Upper lobe of left lung (tissue), 4 donors: ENCODE data around the gene STRBP.

Experiments
- EP300 ChIP-seq, 4 donors: sonication (generic); formaldehyde crosslinking; IDR thresholded peaks; one replicate each; pipeline ENCODE4 v1.5.1; 2017; ENCODE audit warnings: antibody characterized with exemption in 4 of 4, control low read depth in 2 of 4
- TF ChIP-seq, protein P1 (sequence below), 6 experiments: fragments of 450-650 bp in 4 of 6; fragments of 200-600 bp in 2 of 6; sonication (generic) in 2 of 6; IDR thresholded peaks; one replicate each; pipeline ENCODE4 v1.5.1; 2016 to 2019; ENCODE audit warnings: antibody characterized with exemption in 6 of 6

DNA sequence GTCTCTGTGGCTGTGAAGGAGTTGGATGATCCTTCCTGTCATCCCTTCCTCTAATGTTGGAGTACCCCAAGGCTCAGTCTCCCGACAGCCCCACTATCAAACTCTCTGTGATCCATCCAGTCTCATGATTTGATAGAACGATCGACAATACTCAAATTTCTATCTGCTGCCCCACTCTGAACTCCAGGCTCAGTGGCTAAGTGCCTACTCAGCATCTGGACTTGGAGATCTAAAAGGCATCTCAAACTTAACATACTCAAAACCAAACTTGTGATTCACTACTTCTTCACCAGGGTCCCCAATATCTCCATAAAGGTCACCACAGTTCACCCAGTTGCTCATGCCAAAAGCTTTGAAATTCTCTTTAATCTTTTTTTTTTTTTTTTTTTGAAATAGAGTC, 15.1 kb upstream of the STRBP start:
- TF ChIP-seq, protein P1, sequence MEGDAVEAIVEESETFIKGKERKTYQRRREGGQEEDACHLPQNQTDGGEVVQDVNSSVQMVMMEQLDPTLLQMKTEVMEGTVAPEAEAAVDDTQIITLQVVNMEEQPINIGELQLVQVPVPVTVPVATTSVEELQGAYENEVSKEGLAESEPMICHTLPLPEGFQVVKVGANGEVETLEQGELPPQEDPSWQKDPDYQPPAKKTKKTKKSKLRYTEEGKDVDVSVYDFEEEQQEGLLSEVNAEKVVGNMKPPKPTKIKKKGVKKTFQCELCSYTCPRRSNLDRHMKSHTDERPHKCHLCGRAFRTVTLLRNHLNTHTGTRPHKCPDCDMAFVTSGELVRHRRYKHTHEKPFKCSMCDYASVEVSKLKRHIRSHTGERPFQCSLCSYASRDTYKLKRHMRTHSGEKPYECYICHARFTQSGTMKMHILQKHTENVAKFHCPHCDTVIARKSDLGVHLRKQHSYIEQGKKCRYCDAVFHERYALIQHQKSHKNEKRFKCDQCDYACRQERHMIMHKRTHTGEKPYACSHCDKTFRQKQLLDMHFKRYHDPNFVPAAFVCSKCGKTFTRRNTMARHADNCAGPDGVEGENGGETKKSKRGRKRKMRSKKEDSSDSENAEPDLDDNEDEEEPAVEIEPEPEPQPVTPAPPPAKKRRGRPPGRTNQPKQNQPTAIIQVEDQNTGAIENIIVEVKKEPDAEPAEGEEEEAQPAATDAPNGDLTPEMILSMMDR (IDR thresholded peaks at IDR 0.05): no peak
- no peak for TF ChIP-seq EP300 (IDR thresholded peaks at IDR 0.05)
